ENCODE measurements around the gene OSBPL5. TPM values are rescaled to one million over a fixed set of nuclear protein-coding genes. Genes with fewer than 3 reads are reported as not detected.
"Not testable (repeated sequence)": the region's sequence is repeated elsewhere in the genome, so short reads cannot be mapped to it uniquely, and the experiment has no call there.

Gene OSBPL5
- total RNA-seq, 1 donor from 2014 or later, result 115 TPM

GRCh38 chr11:3170756-3171650, 5.9 kb upstream of the OSBPL5 start:
- H3K36me3 Mint-ChIP-seq (ENCODE audit: unreplicated experiment), result peaks cover 7% of the 10 kb centered on the region
- DNase-seq, result peak; percentile 15
- no peak for TF ChIP-seq CTCF (IDR thresholded peaks at IDR 0.05; ENCODE audit: partially characterized antibody, unreplicated experiment)
- H3K27ac Mint-ChIP-seq (ENCODE audit: unreplicated experiment), result no peak overlapping the region
- no peak overlapping the region for H3K4me3 Mint-ChIP-seq (ENCODE audit: unreplicated experiment)
- peaks cover 18% of the 10 kb centered on the region for H3K4me1 Mint-ChIP-seq (ENCODE audit: low read depth, unreplicated experiment)
- H3K27me3 Mint-ChIP-seq (ENCODE audit: unreplicated experiment), result peaks cover 7% of the 10 kb centered on the region
- H3K9me3 Mint-ChIP-seq (ENCODE audit: unreplicated experiment), result peaks cover 9% of the 10 kb centered on the region

- DNase-seq, result peak; percentile 17
- Mint-ChIP-seq H3K4me3 (ENCODE audit: unreplicated experiment) (no peak overlapping the region), H3K27ac (ENCODE audit: unreplicated experiment) (no peak overlapping the region), H3K36me3 (ENCODE audit: unreplicated experiment) (no peaks in the 10 kb centered on the region), H3K4me1 (ENCODE audit: low read depth, unreplicated experiment) (peaks cover 22% of the 10 kb centered on the region), H3K27me3 (ENCODE audit: unreplicated experiment) (peaks cover 10% of the 10 kb centered on the region), H3K9me3 (ENCODE audit: unreplicated experiment) (peaks cover 14% of the 10 kb centered on the region)
- no peak for TF ChIP-seq CTCF (IDR thresholded peaks at IDR 0.05; ENCODE audit: partially characterized antibody, unreplicated experiment)
Measured at GRCh38 chr11:3170044-3170755, 5.1 kb upstream of the OSBPL5 start.

GRCh38 chr11:3169255-3170043, 4.3 kb upstream of the OSBPL5 start:
- Mint-ChIP-seq H3K4me3 (ENCODE audit: unreplicated experiment) (no peak overlapping the region), H3K27me3 (ENCODE audit: unreplicated experiment) (peaks cover 10% of the 10 kb centered on the region), H3K4me1 (ENCODE audit: low read depth, unreplicated experiment) (peaks cover 22% of the 10 kb centered on the region), H3K9me3 (ENCODE audit: unreplicated experiment) (peaks cover 14% of the 10 kb centered on the region), H3K27ac (ENCODE audit: unreplicated experiment) (no peak overlapping the region), H3K36me3 (ENCODE audit: unreplicated experiment) (no peaks in the 10 kb centered on the region)
- peak; percentile 39 for DNase-seq
- TF ChIP-seq CTCF (IDR thresholded peaks at IDR 0.05; ENCODE audit: partially characterized antibody, unreplicated experiment), result no peak

- Mint-ChIP-seq H3K4me1 (ENCODE audit: low read depth, unreplicated experiment) (peaks cover 22% of the 10 kb centered on the region), H3K27me3 (ENCODE audit: unreplicated experiment) (peaks cover 13% of the 10 kb centered on the region), H3K9me3 (ENCODE audit: unreplicated experiment) (peaks cover 14% of the 10 kb centered on the region)
- H3K36me3 Mint-ChIP-seq (ENCODE audit: unreplicated experiment); H3K27ac Mint-ChIP-seq (ENCODE audit: unreplicated experiment); H3K4me3 Mint-ChIP-seq (ENCODE audit: unreplicated experiment): not testable (repeated sequence)
- peak; percentile 5 for DNase-seq
Measured at GRCh38 chr11:3168742-3169254, 3.7 kb upstream of the OSBPL5 start.
